Measurements from ENCODE around the gene MEIOC. TPM values are rescaled to one million over a fixed set of nuclear protein-coding genes. Genes with fewer than 3 reads are reported as not detected.

MEIOC gene
- total and polyA plus RNA-seq, 9 of the 15 experiments (the other 6 are each of a cell fraction or from before 2014, with no cell fraction given): 0.04 to 0.23 (median 0.06) TPM; not detected in 5

DNA sequence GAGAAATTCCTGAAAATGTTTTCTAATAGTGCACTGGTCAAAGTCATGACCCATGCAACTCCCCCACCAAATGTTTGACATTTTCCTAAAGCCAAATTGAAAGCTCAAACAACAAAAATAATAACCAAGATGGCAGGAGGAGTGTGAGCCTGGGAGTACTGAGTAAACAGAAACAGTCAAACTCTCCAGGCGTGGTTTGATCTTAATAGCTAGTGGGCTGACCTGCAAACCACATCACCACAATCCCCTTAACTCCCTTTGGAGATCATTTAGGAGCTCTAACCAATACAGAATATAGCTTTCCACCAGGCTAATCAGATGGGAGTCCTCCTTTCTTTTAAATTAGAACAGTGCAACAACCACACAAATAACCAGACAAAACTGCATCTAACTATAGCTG is 19.2 kb upstream of the MEIOC start:
- no peak for FAIRE-seq
- POLR2A ChIA-PET: interaction anchor here (1.0 kb wide), 1 partner anchor 38 kb away, joined by 3 read pairs; no protein-coding TSS in a partner anchor
- H3K27me3 ChIP-seq (ENCODE audit: control insufficient read depth in 2 of 2, insufficient read depth in 2 of 2, low read length in 2 of 2): peaks cover 3 to 14% of the 10 kb centered on the region in 2 experiments; a peak in 4 of 5 replicates

DNA sequence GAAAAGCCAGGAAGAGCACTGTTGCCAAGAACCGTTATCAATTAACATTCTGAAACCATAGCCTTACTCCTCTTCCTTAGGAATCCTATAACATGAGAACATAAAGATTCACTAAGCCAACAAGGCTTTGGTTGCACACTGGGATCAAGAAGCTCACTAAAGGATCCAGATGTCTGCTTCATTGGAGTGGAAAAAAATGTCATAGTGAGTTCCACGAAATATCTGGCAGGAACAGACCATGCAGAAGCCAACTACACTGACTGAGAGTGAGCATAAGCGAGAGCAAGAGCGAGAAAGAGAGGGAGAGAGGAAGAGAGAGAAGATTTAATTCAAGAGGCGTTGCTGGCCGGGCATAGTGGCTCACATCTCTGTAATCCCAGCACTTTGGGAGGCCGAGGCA is 13.4 kb upstream of the MEIOC start:
- Histone ChIP-seq H2AFZ (ENCODE audit: low read depth, low read length) (no peak overlapping the region), H3K9me1 (ENCODE audit: control insufficient read depth, insufficient read depth, low read length) (no peaks in the 10 kb centered on the region), H3K4me2 (ENCODE audit: insufficient read depth, low read length) (no peak overlapping the region), H3K4me1 (replicated peaks in 1 of 2; ENCODE audit: control insufficient read depth in 2 of 2, insufficient read depth in 2 of 2, low read length in 2 of 2) (peaks cover 0 to 3% of the 10 kb centered on the region in 2 experiments; a peak in 2 of 5 replicates), H3K36me3 (ENCODE audit: control insufficient read depth, insufficient read depth, low read length) (no peaks in the 10 kb centered on the region), H3K9ac (ENCODE audit: insufficient read depth in 1 of 2, low read depth in 2 of 2, low read length in 2 of 2) (no peak overlapping the region), H4K20me1 (replicated peaks; ENCODE audit: control insufficient read depth, insufficient read depth, low read length) (no peaks in the 10 kb centered on the region), H3K9me3 (replicated peaks; ENCODE audit: control insufficient read depth, insufficient read depth, low read depth, low read length) (no peaks in the 10 kb centered on the region), H3K27ac (ENCODE audit: extremely low read depth, low read depth, low read length) (no peak overlapping the region), H3K4me3 (no peak overlapping the region), H3K79me2 (ENCODE audit: control insufficient read depth, insufficient read depth, low read length) (no peaks in the 10 kb centered on the region), H3K27me3 (ENCODE audit: control insufficient read depth in 2 of 2, insufficient read depth in 2 of 2, low read length in 2 of 2) (peaks cover 17% of the 10 kb centered on the region in 2 experiments; a peak in 4 of 5 replicates)
- 0% methylated on average over 6 of the region's 7 CpGs for WGBS (ENCODE audit: insufficient coverage, low coverage, missing lambda C conversion rate)
- in situ Hi-C loops (cut with MboI) (no loop called here), intact Hi-C loops (cut with micrococcal nuclease) (no loop called here)
- ATAC-seq (no peak), DNase-seq (ENCODE audit: extremely low read depth in 1 of 4, low spot score in 3 of 4) (no peak), FAIRE-seq (no peak)
- no peak for TF ChIP-seq PML (IDR thresholded peaks at IDR 0.05; ENCODE audit: low read length)
- ChIA-PET CTCF (ENCODE audit: low intra/inter-chr PET ratio) (interaction anchor here (0.6 kb wide), 1 partner anchor 192 kb away, joined by 3 read pairs; no protein-coding TSS in a partner anchor), POLR2A (interaction anchor here (0.6 kb wide), 1 partner anchor 47 kb away, joined by 3 read pairs; no protein-coding TSS in a partner anchor)
- no TSS peak for BruUV-seq (replicated peaks)

More for the DNA sequence above, 19.2 kb upstream of the MEIOC start:
- in situ Hi-C loops (cut with MboI) (no loop called here), intact Hi-C loops (cut with micrococcal nuclease) (no loop called here)
- Histone ChIP-seq H3K4me1 (replicated peaks in 1 of 2; ENCODE audit: control insufficient read depth in 2 of 2, insufficient read depth in 2 of 2, low read length in 2 of 2) (no peaks in the 10 kb centered on the region), H3K4me3 (no peak overlapping the region), H2AFZ (ENCODE audit: low read depth, low read length) (no peak overlapping the region), H3K27ac (ENCODE audit: extremely low read depth, low read depth, low read length) (no peak overlapping the region), H3K4me2 (ENCODE audit: insufficient read depth, low read length) (no peak overlapping the region), H3K9ac (ENCODE audit: insufficient read depth in 1 of 2, low read depth in 2 of 2, low read length in 2 of 2) (no peak overlapping the region), H3K9me1 (ENCODE audit: control insufficient read depth, insufficient read depth, low read length) (no peaks in the 10 kb centered on the region), H3K36me3 (ENCODE audit: control insufficient read depth, insufficient read depth, low read length) (no peaks in the 10 kb centered on the region), H3K9me3 (replicated peaks; ENCODE audit: control insufficient read depth, insufficient read depth, low read depth, low read length) (no peaks in the 10 kb centered on the region), H3K79me2 (ENCODE audit: control insufficient read depth, insufficient read depth, low read length) (no peaks in the 10 kb centered on the region), H4K20me1 (replicated peaks; ENCODE audit: control insufficient read depth, insufficient read depth, low read length) (no peaks in the 10 kb centered on the region)
- 9% methylated on average over 1 of the region's 1 CpG for WGBS (ENCODE audit: insufficient coverage, low coverage, missing lambda C conversion rate)
- BruUV-seq (replicated peaks): no TSS peak
- no peak for DNase-seq (ENCODE audit: extremely low read depth in 1 of 4, low spot score in 3 of 4)
- ATAC-seq: no peak
- CTCF ChIA-PET (ENCODE audit: low intra/inter-chr PET ratio): interaction anchor here (0.6 to 2.7 kb wide), 5 partner anchors 11 to 106 kb away, joined by 3 to 24 read pairs (median 3); no protein-coding TSS in a partner anchor
- TF ChIP-seq RBM14 (IDR thresholded peaks at IDR 0.05; ENCODE audit: borderline replicate concordance, insufficient read depth, low read depth, low read length) (no peak), ZBTB7A (IDR thresholded peaks at IDR 0.05; ENCODE audit: borderline replicate concordance, control insufficient read depth, low read depth, low read length) (no peak), ZNF695 (CRISPR knock-in tag; IDR thresholded peaks at IDR 0.05) (no peak), RB1 (IDR thresholded peaks at IDR 0.05; ENCODE audit: low read depth) (no peak), HMGN3 (IDR thresholded peaks at IDR 0.05; ENCODE audit: borderline replicate concordance, extremely low read depth, insufficient read length, low read depth, low read length) (no peak), ZNF583 (CRISPR knock-in tag; IDR thresholded peaks at IDR 0.05) (no peak), RBM22 (IDR thresholded peaks at IDR 0.05; ENCODE audit: low read depth, low read length, poor library complexity, severe bottlenecking) (no peak)

All from K562 (cell line).